Renal cortical epithelial cell (primary cell): ENCODE results near the gene MXRA8. TPM values are rescaled to one million over a fixed set of nuclear protein-coding genes. Genes with fewer than 3 reads are reported as not detected.
"Not testable (repeated sequence)": the region's sequence is repeated elsewhere in the genome, so short reads cannot be mapped to it uniquely, and the experiment has no call there.

Experiments
- DNase-seq: peaks from one replicate; pipeline ENCODE4 v3.0.0-alpha.2; 2011; ENCODE audit warnings: low read depth
- total RNA-seq: library from RNA; depleted of rRNA; stranded (reverse); fragments of >200 nt; gene quantifications from 2 replicates; pipeline ENCODE4 v1.2.3, GENCODE V29; 2014

The MXRA8 gene
- total RNA-seq, 1 donor from 2014 or later = 24.7 TPM

GRCh38 chr1:1320666-1321448 is 37.5 kb downstream of the MXRA8 start:
- no peak for DNase-seq

- DNase-seq = no peak
These were observed 38.8 kb downstream of the MXRA8 start for GRCh38 chr1:1319646-1319941.

GRCh38 chr1:1318777-1319645 is 39.3 kb downstream of the MXRA8 start:
- no peak for DNase-seq

GRCh38 chr1:1318131-1318652 is 40.2 kb downstream of the MXRA8 start:
- DNase-seq = peak; percentile 88

GRCh38 chr1:1317420-1317819 is 40.9 kb downstream of the MXRA8 start:
- DNase-seq = no peak

- DNase-seq = not testable (repeated sequence)
These were observed 42.2 kb downstream of the MXRA8 start for GRCh38 chr1:1316199-1316598.

GRCh38 chr1:1315435-1315954 is 42.9 kb downstream of the MXRA8 start:
- DNase-seq = no peak

GRCh38 chr1:1314678-1315335 is 43.5 kb downstream of the MXRA8 start:
- DNase-seq = no peak

GRCh38 chr1:1314237-1314586 is 44.1 kb downstream of the MXRA8 start:
- no peak for DNase-seq

GRCh38 chr1:1313500-1314236 is 44.7 kb downstream of the MXRA8 start:
- no peak for DNase-seq

- DNase-seq = no peak
These were observed 45.7 kb downstream of the MXRA8 start for GRCh38 chr1:1312450-1313314.

- no peak for DNase-seq
These were observed 46.9 kb downstream of the MXRA8 start for GRCh38 chr1:1311107-1312104.

- no peak for DNase-seq
These were observed 47.8 kb downstream of the MXRA8 start for GRCh38 chr1:1310476-1311053.

GRCh38 chr1:1310109-1310385 is 48.3 kb downstream of the MXRA8 start:
- DNase-seq = no peak

- DNase-seq = no peak
These were observed 48.9 kb downstream of the MXRA8 start for GRCh38 chr1:1309251-1310108.

- no peak for DNase-seq
These were observed 49.6 kb downstream of the MXRA8 start for GRCh38 chr1:1308756-1309250.

- peak; percentile 59 for DNase-seq
These were observed 50.2 kb downstream of the MXRA8 start, which contains the start of the genes ACAP3 and PUSL1 for GRCh38 chr1:1307923-1308755. ACAP3 (minus strand) TSS chr1:1307930; CDS start chr1:1307815, 115 bp downstream. PUSL1 (plus strand) TSS chr1:1308597; CDS start chr1:1308644, 47 bp downstream.
